ENCODE data around the gene MAGED2.
A peak's percentile ranks its signal among the peaks of the same experiment; 100 is the strongest.
"Not testable (repeated sequence)": the region's sequence is repeated elsewhere in the genome, so short reads cannot be mapped to it uniquely, and the experiment has no call there.

MAGED2 gene, protein sequence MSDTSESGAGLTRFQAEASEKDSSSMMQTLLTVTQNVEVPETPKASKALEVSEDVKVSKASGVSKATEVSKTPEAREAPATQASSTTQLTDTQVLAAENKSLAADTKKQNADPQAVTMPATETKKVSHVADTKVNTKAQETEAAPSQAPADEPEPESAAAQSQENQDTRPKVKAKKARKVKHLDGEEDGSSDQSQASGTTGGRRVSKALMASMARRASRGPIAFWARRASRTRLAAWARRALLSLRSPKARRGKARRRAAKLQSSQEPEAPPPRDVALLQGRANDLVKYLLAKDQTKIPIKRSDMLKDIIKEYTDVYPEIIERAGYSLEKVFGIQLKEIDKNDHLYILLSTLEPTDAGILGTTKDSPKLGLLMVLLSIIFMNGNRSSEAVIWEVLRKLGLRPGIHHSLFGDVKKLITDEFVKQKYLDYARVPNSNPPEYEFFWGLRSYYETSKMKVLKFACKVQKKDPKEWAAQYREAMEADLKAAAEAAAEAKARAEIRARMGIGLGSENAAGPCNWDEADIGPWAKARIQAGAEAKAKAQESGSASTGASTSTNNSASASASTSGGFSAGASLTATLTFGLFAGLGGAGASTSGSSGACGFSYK

DNA sequence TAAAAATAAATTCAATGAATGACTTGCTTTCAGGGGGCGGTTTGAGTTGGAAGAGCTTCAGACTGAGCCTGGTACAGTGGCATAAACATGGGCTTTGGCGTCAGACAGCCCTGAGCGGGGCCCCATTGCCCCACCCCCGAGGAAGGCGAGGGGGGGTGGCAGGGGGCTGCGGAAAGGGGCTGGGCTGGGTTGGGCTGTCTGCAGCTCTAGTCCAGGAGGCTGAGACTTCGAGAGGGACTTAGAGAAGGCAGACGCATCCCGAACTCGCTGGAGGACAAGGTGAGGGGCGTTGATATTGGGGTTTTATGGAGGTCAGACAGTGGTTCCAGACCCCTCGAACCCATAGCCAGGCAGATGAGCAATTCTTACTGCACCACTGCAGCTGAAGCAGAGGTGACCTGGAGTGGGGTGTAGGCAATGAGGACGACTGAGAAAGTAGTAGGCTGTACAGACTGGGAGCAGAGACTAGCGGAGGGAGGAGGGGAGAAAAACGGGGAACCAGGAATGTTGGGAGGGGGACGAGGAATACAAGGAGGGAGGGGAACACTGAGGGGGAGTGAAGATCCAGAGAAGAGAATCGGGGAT is at the start of gene MAGED2:
Gene MAGED2, plus strand, starts transcription at position 222 of the 585 bp plus-strand sequence. CDS start 1,587 bp downstream, outside the sequence.
- DNase-seq (ENCODE audit: low read depth in 2 of 2): peak in 1 of 2 experiments; percentile 5

DNA sequence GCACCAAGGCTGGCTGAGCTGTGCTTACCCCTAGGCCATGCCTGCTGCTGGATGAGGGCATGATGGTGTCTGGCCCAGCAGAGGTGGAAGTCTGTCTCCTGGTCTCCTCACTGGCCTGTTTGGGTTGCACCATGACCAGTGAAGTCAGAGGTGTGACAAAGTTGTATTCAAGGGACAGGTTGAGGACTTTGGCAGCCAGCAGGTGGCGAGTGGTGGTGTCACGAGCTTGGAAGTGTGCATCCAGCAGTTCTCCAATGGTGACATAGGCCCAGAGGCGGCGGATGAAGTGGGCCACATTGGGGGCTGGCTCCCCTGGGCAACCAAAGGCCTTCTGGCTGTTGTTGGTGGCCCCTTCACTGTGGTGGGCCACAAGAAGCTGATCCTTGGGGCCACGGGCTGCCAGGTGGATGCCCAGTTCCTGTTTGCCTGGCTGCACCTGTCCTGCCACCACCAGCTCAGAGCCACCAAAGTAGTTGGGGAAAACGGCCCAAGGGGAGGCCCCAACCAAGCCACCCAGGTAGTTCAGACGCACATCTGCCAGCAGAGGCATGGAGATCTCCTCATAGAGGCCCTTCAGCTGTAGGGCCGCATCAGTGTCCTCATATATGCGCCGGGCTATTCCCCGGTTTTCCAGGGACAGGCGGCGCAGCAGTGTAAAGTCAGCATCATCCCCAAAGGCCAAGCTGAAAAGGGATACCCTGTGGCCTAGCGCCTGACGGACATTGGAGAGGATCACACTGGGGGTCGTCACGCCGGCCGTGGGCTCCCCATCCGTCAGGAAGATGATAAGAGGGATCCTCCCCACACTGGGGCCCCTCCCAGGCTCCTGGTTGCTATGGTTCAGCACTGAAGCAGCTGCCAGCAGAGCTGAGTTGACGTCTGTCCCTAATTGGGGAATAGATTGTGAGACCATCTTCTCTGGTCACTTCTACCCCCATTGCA is 49.2 kb upstream of the MAGED2 start:
- DNase-seq (ENCODE audit: low read depth in 2 of 2): no peak

- peak; percentile 25 to 26 for DNase-seq (ENCODE audit: low read depth in 2 of 2)
These were observed 33.0 kb upstream of the MAGED2 start for GRCh38 chrX:54774391-54775094.

GRCh38 chrX:54776061-54776460 is 31.5 kb upstream of the MAGED2 start:
- no peak for DNase-seq (ENCODE audit: low read depth in 2 of 2)

DNA sequence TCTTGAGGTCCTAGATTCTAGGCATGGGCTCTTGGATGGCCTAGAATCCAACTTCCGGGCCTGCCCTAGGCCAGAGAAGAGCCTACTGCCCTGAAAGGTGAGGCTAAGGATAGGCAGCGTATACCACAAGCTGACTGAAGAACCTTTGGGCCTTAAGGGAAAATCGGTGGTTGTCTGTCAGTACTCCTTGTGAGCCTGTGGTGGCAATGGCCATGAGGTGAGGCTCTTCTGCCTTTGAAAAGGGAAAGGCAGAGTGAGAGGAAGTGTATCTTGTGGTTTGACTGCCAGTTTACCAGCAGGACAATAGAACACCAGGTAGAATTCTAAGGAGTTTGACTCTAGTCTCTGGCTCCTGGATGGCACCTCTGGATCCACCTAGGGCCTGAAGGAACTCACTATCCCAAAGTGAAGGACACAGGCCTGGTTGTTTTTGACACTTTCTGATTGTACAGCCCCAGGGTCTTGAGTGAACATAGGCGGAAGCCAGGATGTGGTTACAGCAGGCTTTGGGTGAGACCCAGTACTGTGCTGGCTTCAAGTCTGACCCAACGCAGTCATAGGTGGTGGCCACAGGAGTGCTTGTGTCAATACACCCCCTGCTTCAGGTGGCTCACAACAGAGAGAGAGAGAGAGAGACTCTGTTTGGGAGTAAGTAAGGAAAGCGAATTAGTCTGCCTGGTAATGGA is 30.4 kb upstream of the MAGED2 start:
- DNase-seq (ENCODE audit: low read depth in 2 of 2): no peak

GRCh38 chrX:54785901-54786300 is 21.6 kb upstream of the MAGED2 start:
- no peak for DNase-seq (ENCODE audit: low read depth in 2 of 2)

DNA sequence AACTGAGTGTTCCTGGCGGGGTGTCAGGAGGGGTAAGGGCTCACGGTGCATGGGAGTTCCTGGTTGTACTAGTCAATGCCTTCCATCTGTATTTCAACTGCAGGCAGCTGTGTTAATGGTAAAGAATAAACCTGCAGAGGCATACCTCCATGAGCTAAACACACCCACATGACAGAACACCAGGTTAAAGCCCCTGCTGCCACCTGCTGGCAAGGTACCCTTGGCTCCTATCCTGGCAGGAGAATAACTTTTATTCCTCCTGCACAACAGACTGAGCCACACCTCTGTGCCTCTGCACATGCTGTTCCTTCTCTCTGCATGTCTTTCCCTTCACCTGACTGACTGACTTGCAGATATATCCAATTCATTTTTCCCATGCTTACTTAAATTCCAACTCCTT is 20.6 kb upstream of the MAGED2 start:
- no peak for DNase-seq (ENCODE audit: low read depth in 2 of 2)

DNA sequence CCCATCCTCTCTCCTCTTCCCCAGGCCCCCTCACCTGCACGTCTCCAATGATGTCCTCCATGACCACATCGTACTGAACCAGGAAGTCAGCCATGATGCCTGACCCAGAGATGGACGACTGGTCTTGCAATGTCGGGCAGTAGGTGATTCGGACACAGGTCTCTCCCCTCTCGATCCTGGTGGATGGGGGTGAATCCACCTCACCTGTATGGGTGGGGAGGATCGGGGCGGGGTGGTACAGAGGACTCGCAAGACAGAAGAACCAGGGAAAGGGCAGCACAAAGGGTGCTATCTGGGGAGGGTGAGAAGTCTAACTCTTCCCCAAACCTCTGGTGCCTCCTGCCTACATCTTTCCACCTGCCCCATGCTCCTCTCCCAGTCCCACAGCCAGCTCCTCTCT is 19.1 kb upstream of the MAGED2 start:
- no peak for DNase-seq (ENCODE audit: low read depth in 2 of 2)

GRCh38 chrX:54789405-54789804 is 18.1 kb upstream of the MAGED2 start:
- not testable (repeated sequence) for DNase-seq (ENCODE audit: low read depth in 2 of 2)

DNA sequence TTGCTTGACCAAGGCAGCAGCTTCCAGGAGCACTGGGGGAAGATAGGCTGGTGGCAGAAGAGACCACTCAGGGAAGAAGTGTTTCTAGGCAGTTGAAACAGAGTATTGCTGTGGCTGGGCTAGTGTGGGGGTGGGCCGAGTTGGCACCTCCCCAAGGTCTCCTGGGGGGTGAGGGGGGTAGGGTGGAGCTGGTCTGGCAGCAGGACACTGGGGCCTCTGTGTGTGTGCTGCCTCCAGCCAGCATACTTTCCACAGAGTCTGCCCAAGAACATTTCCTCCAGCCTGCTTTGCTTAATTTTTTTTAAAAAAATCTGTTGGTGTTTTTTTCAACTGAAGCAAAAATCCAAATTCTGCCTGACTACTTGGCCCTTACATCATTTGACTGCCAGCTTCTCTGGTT is 13.5 kb upstream of the MAGED2 start:
- no peak for DNase-seq (ENCODE audit: low read depth in 2 of 2)

DNA sequence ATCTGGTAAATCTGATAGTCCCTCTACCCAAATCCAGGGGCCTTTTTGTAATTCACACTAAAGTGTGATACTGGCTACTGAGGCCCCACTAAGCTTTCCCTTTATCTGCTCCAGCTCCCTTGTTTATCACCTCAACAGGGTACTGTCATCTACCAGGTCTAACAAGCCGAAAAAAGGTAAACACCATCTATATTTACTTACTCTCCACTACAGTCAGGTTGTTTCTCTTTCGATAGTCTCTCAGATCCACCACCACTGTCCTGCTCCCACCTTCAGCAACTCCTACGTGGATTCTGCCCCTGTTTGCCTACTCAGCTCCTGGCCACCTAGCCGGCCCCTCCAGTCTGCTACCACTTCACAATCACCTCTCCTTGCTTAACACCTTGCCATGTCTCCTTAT is 12.8 kb upstream of the MAGED2 start:
- DNase-seq (ENCODE audit: low read depth in 2 of 2): no peak

GRCh38 chrX:54798137-54798536 is 9.4 kb upstream of the MAGED2 start, which contains the start of gene ITIH6:
Gene ITIH6 (minus strand): TSS chrX:54798255. CDS start chrX:54798210, 45 bp downstream.
- DNase-seq (ENCODE audit: low read depth in 2 of 2): no peak

- DNase-seq (ENCODE audit: low read depth in 2 of 2): no peak
These were observed 8.5 kb upstream of the MAGED2 start for GRCh38 chrX:54799046-54799445.

- no peak for DNase-seq (ENCODE audit: low read depth in 2 of 2)
These were observed 612 bp downstream of the MAGED2 start for GRCh38 chrX:54808109-54808604.

DNA sequence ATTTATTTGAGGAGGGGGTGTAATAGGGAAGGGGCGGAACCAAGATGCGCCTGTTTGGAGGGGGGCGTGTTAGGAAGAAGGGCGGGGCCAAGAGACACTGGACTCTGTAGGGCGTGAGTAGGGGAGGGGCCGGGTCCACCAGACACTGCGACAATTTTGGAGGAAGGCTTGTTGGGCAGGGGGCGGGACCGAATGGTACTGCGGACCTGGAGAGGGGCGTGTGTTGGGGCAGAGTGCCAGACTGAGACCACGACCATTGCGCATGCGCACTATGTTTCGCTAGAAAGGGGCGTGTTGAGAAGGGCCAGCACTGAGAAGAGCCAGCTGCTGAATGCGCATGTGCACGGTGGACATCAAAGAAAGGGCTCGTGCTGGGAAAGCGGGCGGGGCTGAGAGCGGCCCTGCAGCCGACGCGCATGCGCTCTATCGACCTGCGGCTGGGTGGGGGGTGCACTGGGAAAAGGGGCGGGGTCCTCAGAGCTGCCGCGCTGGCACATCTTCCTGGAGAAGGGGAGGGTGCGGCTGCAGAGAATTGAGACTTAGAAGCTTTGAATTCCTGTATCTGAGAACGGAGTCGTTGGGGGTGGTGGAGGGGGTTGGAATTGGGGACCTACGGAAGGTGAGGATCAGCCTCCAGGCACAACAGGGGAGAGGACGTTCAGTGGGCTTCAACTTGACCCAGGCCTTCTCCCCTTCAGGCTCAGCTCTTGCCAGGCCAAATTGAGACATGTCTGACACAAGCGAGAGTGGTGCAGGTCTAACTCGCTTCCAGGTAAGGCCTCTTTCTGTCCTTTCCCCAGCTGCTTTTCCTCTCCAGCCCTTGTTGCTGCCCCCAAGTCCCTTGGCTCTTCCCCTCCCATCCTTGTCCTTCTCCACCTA is 1.3 kb downstream of the MAGED2 start:
- DNase-seq (ENCODE audit: low read depth in 2 of 2): peak; percentile 90 to 92

DNA sequence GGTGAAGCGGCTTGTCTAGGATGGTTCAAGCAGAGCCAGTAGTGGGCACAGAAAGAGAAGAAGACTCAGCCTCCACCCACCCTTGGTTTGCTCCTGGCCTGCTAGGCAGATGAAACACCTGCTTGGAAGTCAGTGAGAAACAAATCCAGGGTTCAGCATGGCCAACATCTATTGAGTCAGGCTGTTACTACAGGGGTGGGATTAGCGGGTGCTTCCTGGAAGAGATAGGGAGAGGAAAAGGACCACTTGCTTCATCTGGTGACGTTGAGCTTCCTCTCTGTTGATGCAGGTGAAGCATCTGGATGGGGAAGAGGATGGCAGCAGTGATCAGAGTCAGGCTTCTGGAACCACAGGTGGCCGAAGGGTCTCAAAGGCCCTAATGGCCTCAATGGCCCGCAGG is 3.0 kb downstream of the MAGED2 start:
- DNase-seq (ENCODE audit: low read depth in 2 of 2): no peak

DNA sequence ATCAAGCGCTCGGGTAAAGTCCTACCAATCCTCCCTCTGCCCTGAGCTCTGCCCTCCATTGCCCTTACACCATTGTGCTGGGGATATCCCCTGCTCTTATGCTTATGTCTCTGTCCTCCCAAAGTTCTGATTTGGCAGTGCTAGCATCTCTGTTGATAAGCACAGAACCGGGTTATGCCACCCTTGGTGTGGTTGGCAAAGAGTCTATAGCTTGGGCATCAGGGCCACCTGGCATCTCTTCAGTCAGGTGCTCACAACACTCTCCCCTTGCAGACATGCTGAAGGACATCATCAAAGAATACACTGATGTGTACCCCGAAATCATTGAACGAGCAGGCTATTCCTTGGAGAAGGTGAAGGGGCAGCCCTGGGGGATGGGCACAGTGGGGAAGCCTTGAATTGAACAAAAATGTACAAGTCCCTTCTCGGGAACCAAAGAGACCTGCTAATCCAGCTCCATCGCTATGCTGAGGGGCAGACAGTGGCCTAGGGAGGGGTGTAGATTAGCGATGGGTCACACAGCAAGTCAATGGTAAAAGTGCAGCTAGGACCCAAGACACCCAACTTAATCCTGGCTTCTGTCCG is 3.8 kb downstream of the MAGED2 start:
- no peak for DNase-seq (ENCODE audit: low read depth in 2 of 2)

- no peak for DNase-seq (ENCODE audit: low read depth in 2 of 2)
These were observed 4.8 kb downstream of the MAGED2 start for GRCh38 chrX:54812306-54812705.

All from fibroblast of skin of left biceps (primary cell).